Sigmoid colon (tissue), 3 donors: ENCODE measurements around the gene FSTL1.

Experiments used
- POLR2A ChIP-seq, 2 donors: fragments of 450-650 bp; IDR thresholded peaks; one replicate each; pipeline ENCODE4 v1.6.1; 2016; ENCODE audit warnings: antibody characterized with exemption in 2 of 2, mild to moderate bottlenecking in 2 of 2, moderate library complexity in 2 of 2
- TF ChIP-seq, protein P1 (sequence below), 4 experiments: fragments of 450-650 bp in 3 of 4; fragments of 200-600 bp in 1 of 4; IDR thresholded peaks; one replicate each; pipeline ENCODE4 v1.5.1; 2016 to 2019; ENCODE audit warnings: antibody characterized with exemption in 4 of 4, mild to moderate bottlenecking in 3 of 4, moderate library complexity in 2 of 4

DNA sequence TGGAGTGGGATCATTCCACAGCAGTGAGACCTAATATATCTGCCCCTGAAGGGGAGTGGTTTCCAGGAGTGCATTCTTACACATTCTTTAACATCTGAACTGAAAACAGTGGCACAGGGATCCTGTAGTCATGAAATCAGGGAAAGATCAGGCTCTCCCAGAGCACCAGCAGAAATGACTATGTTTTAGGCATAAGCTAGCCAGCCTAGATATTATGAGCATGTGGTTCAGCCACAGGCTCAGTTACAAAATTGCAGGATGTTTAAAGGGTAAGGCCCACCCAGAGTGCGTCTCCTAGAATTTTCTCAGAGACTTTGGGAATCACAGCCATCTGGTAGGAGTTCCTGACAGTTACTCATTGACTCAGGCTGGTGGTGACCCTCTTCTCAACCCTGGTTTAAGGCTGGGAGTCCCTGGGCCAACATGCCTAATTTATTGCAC, 20.9 kb downstream of the FSTL1 start:
- TF ChIP-seq, protein P1, sequence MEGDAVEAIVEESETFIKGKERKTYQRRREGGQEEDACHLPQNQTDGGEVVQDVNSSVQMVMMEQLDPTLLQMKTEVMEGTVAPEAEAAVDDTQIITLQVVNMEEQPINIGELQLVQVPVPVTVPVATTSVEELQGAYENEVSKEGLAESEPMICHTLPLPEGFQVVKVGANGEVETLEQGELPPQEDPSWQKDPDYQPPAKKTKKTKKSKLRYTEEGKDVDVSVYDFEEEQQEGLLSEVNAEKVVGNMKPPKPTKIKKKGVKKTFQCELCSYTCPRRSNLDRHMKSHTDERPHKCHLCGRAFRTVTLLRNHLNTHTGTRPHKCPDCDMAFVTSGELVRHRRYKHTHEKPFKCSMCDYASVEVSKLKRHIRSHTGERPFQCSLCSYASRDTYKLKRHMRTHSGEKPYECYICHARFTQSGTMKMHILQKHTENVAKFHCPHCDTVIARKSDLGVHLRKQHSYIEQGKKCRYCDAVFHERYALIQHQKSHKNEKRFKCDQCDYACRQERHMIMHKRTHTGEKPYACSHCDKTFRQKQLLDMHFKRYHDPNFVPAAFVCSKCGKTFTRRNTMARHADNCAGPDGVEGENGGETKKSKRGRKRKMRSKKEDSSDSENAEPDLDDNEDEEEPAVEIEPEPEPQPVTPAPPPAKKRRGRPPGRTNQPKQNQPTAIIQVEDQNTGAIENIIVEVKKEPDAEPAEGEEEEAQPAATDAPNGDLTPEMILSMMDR (IDR thresholded peaks at IDR 0.05), result no peak
- no peak for TF ChIP-seq POLR2A (IDR thresholded peaks at IDR 0.05)
